ENCODE data around the gene ZNF70.

- TF ChIP-seq RAD21 (IDR thresholded peaks at IDR 0.05; ENCODE audit: low read length), result no peak
- no peak for TF ChIP-seq CTCF (conservative IDR thresholded peaks at IDR 0.05; ENCODE audit: low read depth, low read length)
- TF ChIP-seq FOS (IDR thresholded peaks at IDR 0.05; ENCODE audit: low read depth, low read length), result no peak
- TF ChIP-seq POLR2A (IDR thresholded peaks at IDR 0.05; ENCODE audit: low read depth, low read length), result no peak
- no peak for TF ChIP-seq RFX5 (IDR thresholded peaks at IDR 0.05; ENCODE audit: low read depth, low read length)
- no peak for TF ChIP-seq NFE2L2 (IDR thresholded peaks at IDR 0.05; ENCODE audit: low read depth, low read length)
- TF ChIP-seq SMC3 (IDR thresholded peaks at IDR 0.05; ENCODE audit: low read depth, low read length), result no peak
- no peak for TF ChIP-seq MAFK (IDR thresholded peaks at IDR 0.05; ENCODE audit: low read depth, low read length)
- TF ChIP-seq RCOR1 (IDR thresholded peaks at IDR 0.05; ENCODE audit: insufficient replicate concordance, low read length), result no peak
- no peak for TF ChIP-seq USF2 (IDR thresholded peaks at IDR 0.05; ENCODE audit: low read depth, low read length)
Observed at GRCh38 chr22:23722160-23722559, 28.8 kb downstream of the ZNF70 start.

Measured in IMR-90 (cell line).